ENCODE data around the gene IL31RA.
"Not testable (repeated sequence)": the region's sequence is repeated elsewhere in the genome, so short reads cannot be mapped to it uniquely, and the experiment has no call there.

IL31RA gene

DNA sequence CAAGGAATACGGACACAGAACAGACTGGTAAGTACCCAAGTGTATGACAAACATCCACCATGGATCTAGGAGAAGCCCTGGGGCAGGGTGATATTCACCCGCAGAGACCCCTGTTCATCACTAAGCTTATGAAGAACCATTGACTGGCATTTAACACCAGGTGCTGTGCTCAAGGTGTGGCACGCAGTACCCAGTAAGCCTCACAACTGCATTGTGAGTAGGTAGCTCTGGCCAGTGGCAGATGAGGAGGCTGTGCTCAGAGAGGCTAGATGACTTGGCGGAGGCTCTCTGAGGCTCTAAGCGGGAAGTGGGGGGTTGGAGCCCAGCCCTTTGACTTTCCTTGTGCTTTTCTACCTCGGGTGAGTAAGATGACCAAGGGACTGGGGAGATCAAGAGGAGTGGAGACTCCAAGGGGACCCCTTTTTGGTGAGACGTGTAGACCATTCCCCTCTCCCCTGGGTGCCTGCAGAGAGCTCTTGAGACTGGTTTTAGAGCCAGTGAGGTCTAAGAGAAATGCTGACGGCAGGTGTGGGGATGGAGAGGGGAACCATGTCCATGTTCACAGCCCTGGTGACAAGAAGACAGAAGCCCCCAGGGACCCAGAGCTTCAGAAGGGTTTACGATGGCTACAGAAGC, 72.8 kb downstream of the IL31RA start:
- in situ Hi-C loops (cut with HindIII; ENCODE audit: low sequenced_read_pairs) = no loop called here

DNA sequence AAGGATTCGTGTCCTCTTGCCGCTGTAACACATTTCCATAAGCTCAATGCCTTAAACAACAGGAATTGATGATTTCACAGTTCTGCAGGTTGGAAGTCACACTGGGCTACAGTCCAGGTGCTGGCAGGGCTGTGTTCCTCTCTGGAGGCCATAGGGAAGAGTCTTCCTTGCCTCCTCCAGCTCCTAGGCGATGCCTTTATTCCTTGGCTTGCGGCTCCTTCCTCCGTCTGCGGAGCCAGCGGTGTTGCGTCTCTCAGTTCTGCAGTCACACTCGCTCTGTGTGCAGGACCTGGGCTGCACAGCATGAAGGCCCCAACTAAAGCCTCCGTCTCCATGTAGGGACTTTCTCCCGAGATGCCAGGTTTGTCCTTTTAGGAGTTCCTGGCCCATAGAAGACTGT, 73.6 kb downstream of the IL31RA start:
- in situ Hi-C loops (cut with HindIII; ENCODE audit: low sequenced_read_pairs) = no loop called here

DNA sequence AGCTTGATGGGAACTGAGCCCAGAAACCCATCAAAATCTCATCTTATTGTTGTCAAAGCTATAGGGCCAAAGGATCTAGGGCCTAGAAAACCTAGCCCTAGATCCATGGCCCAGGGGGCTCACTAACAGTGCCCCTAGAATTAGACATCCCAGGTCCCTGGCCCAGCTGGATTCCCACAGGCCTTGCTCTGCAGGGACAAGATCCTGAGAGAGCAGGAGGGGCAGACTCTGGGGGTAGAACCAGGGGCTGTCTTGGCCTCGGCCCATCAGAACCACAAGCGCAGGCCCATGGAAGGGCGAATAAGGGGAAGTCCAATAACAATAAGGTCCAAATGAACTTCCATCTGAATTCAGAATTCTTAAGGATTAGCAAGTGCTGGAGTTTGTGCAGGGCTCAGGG, 74.0 kb downstream of the IL31RA start:
- in situ Hi-C loops (cut with HindIII; ENCODE audit: low sequenced_read_pairs) = no loop called here

DNA sequence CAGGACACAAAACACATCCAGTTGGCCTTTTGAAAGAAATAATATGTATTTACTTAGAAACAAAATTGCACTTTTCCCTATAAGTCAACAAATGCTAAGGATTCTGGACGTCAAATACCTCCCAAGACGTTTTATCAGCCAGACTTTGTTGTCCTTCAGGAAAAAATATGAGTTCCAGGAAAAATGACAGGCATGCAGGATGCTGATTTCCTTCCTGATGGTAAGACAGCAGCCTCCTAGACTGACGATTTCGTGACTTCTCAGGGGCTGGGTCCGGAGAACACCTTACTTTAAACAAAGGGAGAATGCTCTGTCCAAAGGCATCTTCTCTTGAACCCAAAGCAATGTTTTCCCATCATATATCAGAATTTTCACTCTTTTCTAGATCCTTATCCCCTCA, 74.6 kb downstream of the IL31RA start:
- in situ Hi-C loops (cut with HindIII; ENCODE audit: low sequenced_read_pairs) = no loop called here

DNA sequence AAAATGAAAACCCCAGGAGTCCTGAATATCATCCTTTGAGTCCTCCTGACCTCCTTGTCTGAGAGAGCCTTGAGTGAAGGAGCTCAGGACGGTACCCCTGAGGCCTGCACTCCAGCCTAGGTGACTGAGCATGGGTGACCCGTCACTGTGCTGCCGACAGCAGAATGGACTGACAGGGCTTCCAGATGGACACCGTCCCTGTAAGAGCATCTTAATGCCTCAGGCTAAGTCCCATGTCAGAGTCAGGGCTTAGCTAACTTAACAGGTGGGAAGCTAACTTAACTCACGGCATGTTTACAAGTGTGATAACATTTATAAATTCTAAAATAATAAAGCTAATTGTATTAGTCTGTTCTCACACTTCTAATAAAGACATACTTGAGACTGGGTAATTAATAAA, 75.3 kb downstream of the IL31RA start:
- in situ Hi-C loops (cut with HindIII; ENCODE audit: low sequenced_read_pairs) = no loop called here

DNA sequence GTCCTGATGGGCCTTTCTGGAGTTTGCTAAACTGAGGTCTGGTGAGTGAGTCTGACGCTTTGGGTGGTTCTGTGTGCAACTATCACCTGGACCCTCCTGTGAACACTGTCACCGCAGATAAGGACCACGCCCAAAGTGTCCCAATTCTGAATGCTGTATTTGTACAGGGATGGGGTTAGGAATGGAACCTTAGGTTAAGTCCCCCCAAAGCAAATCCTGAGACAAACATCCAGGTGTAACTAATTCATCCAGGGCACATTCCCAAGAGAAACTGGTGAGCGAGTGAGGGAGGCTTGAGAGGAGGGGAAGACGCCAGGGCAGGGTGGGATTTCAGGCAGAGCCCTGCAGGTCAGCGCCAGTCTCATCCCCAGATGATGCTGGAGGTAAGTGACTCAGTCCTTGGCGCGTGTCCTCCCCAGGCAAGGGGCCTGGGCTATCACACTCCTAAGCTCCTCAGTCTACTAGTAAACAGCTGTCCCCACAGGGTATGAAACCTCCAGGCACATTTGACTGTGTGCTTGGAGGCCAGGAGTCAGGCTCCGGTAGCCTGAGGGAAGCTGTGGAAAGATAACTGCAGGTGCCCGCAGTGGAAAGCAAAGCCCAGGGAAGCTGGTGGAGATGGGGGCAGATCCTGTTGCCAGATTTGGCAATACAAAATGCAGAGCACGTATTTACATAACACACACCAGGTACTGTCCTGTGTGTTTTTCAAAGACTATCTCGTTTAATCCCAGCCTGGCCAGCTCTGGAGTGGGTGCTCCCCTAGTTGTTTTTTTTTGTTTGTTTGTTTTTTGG, 76.9 kb downstream of the IL31RA start:
- in situ Hi-C loops (cut with HindIII; ENCODE audit: low sequenced_read_pairs) = no loop called here

DNA sequence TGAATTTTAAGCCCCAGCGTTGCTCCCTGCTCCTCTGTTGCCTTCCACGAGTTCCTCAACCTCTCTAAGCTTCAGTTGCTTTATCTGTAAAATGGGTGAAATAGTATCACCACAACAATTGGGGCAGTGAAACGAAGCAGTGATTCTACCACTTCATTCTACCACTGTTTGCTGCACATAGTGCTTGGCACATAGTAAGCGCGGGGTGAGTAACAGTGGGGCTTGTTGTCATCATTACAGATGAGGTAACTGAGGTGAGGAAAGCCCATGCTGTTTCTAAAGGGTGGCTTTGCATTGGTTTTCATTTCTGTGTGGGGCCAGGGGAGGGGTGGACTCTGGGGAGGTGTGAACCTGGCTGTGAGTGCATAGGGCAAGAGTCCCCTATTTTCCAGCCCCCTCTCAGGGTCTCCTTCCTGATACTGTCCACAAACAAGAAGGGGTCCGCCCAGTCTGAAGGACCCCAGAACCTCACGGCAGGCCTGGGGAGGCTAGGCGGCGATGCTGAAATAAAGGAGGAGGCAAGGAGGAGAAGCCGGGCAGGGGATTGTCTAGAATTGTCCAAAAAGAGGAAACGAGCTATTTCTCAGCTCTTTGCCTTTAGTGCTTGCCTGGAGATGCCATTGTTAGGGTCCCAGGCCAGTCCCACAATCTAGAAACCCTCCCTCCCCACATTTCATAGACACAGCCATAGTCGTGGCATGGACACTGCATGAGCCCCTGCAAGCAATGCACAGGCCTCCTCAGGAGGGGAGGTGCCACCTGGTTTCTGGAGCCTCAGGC, 78.1 kb downstream of the IL31RA start:
- in situ Hi-C loops (cut with HindIII; ENCODE audit: low sequenced_read_pairs) = no loop called here

DNA sequence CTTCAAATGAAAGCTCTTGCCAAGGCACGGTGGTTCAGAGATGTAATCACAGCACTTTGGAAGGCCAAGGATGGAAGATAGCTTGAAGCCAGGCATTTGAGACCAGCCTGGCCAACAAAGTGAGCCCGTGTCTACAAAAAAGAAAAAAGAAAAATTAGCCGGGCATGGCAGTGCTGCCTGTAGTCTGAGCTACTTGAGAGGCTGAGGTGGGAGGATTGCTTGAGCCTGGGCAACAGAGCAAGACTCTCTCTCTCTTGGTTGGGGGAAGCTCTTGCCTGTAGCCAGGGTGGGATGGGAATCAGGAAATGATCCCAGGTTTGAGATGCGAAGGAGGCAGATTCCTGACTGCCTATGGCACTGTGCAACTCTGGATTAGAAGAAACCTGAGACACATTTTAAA, 81.5 kb downstream of the IL31RA start:
- in situ Hi-C loops (cut with HindIII; ENCODE audit: low sequenced_read_pairs) = no loop called here

DNA sequence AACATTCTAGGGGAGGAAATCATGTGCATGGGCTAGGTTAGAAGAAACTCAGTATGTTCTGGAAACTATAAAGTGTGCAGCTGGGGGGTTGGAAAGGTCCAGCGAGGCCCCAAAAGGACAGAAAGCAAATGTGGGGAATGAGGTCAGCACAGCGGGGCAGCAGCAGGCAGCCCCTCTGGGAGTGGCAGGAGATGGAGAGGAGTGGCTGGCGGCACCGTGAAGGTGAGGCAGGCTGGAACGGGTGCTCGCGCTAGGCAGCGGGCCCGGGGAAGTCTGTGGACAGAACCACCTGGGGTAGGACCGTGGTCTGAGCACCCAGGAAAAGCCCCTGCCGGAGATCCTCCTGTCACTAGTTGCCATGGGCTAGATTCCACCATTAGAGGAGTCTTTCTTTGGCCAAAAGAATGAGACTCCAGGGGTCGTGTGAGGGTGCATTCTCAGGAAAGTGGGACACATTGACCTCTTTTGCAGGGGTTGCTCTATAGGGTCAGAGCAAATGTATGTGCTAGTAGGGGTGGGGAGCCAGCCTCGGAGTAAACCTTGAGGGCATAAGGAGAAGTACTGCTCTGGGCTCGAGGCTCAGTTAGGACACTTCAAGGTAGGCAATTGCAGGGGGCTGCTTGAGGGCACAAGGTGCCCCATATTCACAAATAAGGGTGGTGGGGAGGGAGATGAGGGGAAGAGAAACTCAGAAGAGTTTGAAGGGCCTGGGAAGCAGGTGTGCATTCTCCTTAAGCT, 82.4 kb downstream of the IL31RA start:
- in situ Hi-C loops (cut with HindIII; ENCODE audit: low sequenced_read_pairs) = no loop called here

DNA sequence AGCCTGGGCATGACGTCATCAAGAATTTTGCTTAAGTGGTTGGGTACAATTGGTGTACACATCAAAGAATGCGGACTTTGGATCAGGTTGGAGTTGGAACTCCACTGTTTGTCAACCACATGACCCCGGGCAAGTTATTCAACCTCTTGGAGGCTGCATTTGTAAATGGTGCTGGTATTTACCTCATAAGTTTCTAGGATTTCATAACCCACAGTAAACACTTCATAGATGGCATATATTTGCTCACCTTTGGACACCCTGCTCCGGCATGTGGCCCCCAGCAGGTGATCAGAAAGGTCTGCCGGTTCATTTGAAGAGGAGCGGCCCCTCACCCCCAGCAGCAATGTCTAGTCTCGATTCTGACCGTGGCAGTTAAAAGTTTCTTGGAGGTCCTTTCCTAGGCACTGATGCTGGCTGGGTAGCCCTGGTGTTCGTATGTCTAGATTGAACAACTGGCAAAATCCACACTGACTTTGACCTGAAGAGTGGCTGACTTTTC, 83.0 kb downstream of the IL31RA start:
- in situ Hi-C loops (cut with HindIII; ENCODE audit: low sequenced_read_pairs) = no loop called here

DNA sequence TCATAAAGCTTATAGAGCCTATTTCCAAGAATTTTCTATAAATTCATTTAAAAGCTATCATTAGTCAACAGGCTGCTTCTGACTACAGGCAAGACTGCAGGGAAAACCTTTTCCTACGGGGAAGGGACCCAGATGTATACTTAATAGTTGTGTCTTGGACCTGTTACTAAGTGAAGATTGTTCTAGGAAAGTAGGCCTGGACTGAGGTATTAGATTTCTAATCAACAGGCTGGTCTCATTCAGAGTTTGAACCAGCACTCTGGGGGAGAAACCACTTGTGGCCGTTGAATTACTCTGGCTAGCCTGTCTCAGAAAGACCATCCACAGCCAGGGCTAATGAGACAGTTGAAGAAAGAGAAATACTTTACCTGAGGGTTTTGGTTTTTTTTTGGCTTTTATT, 83.6 kb downstream of the IL31RA start:
- in situ Hi-C loops (cut with HindIII; ENCODE audit: low sequenced_read_pairs) = no loop called here

DNA sequence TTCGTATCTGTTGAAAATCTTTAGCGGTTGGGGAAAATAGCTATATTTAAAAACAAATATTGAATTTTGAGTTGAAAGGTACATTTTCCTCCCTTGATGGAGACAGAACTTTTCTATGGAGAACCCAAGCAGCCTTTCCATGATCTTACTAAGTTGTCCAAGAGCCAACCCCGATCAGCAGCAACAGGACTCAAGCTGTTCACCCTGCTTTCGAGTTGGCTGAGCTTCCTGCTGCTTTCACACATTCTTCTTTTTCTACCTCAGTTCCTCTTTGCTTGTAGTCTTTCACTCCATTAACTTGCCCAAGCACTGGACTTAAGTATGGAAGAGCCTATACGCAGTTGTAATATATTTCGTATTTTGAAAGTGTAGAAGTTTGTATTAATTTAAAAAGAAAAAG, 84.2 kb downstream of the IL31RA start:
- in situ Hi-C loops (cut with HindIII; ENCODE audit: low sequenced_read_pairs) = no loop called here

DNA sequence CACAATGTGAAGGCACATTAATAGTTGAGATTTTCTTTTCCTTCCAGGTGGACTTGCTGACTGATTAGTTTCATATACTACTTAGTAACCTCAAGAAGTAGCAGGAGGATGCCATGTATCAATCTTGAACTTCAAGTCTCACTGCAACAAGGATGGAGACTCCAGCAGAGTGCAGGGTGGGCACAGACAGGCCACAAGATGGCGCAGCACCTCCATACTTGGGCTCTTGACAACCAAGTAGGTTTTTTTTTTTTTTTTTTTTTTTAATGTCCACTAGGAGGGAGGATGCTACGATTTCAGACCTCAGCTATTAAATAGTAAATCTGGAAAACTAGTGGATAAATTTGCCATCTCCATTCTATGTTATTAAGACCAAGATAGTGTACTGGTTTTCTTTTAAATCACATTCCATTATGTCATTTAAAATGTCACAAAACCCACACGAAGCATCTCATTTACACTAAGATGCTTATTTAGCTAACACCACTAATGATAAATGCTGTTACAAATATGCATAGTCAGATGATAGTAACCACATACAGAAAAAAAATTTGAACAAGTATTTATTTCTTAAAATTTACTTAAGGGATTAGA, 85.0 kb downstream of the IL31RA start:
- in situ Hi-C loops (cut with HindIII; ENCODE audit: low sequenced_read_pairs) = no loop called here

DNA sequence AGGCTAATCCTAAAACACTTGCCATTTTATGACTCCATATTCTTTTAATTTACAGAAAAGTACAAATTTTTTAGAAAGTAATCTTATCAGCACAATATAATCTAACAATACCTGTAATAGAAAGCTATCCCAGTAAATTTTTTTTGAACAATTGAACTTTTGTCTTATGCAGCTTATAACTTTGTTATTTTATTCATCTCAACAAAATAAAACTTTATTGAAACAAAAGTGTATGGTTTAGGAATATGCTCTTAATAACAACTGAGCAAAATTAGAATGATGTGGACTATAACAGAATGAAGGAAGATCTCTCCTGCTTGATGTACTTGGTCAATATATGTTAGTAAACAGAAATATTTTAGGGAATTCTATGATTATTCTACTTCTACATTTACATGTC, 86.4 kb downstream of the IL31RA start:
- in situ Hi-C loops (cut with HindIII; ENCODE audit: low sequenced_read_pairs) = not testable (repeated sequence)

DNA sequence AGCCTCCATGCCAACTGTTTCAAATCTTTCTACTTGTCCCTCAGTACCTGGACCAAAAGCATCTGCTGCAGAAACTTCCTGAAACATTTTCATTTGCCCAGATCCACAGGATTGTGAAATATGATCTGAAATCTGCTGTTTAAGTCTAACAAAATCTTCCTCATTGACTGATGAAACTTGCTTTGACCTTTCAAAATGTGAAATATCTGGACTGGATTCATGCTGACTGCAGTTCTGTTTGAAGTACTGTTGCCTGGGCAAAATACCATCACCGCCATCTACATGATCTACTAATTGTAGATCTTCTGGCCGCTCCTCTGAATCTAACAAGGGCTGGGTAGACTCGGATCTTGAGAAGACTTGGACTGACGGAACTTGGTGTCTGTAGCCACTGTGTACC, 90.0 kb downstream of the IL31RA start:
- in situ Hi-C loops (cut with HindIII; ENCODE audit: low sequenced_read_pairs) = not testable (repeated sequence)

DNA sequence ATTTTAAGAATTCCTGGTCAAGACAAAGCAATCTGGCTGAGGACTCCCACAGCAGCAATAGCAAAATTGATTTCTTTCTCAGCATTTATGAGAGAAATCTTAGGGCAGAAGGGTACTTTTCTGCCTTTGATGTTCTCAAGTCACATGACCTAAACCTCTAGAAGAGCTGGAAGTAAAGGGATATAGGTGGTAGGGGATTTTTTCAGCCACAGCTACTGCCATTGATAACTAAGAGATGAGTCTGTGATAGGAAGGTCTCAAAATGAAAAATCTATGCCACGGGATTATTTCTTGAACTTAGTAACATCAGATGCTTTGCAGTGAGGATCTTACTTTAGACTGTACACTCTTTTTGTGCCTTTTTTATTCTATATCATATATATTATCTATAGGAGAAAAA, 108.1 kb downstream of the IL31RA start:
- in situ Hi-C loops (cut with HindIII; ENCODE audit: low sequenced_read_pairs) = no loop called here

DNA sequence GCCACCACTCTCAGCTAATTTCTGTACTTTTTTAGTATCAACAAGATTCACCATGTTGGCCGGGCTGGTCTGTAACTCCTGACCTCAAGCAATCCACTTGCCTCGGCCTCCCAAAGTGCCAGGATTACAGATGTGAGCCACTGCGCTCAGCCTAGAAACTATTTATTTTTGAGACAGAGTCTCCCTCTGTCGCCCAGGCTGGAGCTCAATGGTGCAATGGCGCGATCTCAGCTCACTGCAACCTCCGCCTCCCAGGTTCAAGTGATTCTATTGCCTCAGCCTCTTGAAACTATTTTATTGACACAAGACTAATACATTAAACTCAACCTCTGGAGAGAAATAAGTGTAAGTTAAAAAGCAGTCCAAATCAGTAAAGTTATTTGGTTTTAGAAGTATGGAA, 109.6 kb downstream of the IL31RA start:
- in situ Hi-C loops (cut with HindIII; ENCODE audit: low sequenced_read_pairs) = no loop called here

DNA sequence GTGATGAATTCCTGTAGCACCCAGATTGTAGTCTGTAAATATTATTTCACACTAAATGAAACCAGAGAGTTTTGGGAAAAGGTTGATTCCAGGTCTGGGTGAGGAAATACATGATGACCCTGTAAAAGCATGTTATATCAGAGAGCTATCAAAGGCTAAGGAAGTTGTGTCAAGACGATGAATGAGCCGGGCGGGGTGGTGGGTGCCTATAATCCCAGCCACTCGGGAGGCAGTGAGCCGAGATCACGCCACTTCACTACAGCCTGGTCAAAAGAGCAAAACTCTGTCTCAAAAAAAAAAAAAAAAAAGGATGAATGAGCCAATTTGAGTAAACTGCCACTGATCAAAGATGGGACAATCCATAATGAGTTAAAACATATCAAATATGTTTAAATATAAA, 114.4 kb downstream of the IL31RA start:
- in situ Hi-C loops (cut with HindIII; ENCODE audit: low sequenced_read_pairs) = no loop called here

DNA sequence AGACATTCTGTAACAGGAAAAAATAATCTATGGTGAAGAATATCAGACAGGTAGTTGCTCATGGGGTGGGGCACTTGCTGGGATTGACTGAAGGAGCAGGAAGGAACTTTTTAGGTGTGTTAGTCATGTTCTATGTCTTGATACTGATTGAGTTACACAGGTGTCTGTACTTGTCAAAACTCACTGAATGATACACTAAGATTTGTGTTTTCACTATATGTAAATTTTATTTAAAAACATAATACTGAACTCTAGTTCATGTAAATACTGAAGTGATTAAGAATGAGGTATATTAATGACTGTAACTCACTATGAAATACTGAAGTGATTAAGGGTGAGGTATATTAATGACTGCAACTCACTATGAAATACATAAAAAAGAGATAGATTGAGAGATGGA, 115.1 kb downstream of the IL31RA start:
- in situ Hi-C loops (cut with HindIII; ENCODE audit: low sequenced_read_pairs) = no loop called here

DNA sequence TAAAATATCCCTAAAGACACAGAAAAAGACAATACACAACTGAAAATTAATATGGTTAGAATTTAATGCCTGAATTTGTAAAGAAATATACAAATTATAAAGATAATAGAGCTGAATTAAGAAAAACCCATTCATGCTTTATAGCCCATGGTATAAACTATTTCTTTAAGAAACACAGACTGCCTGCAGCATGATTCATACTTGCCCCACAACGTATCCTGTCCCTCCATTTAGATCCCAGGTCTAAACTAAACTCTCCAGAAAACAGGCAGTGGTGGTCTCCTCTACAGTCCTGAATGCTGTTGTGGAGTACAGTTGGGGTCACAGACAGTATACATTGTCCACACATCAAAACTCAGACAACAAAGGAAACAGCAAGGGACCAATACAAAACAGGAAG, 118.8 kb downstream of the IL31RA start:
- in situ Hi-C loops (cut with HindIII; ENCODE audit: low sequenced_read_pairs) = no loop called here
